CD4-positive, alpha-beta T cell treated with Interleukin-1 beta for 1 hour (primary cell): ENCODE data around the gene BCL10.

ENCODE experiments used
- DNase-seq, 2 donors: peaks; one replicate each; pipeline ENCODE4 v3.0.0-alpha.2; 2020 to 2022

Gene BCL10

DNA sequence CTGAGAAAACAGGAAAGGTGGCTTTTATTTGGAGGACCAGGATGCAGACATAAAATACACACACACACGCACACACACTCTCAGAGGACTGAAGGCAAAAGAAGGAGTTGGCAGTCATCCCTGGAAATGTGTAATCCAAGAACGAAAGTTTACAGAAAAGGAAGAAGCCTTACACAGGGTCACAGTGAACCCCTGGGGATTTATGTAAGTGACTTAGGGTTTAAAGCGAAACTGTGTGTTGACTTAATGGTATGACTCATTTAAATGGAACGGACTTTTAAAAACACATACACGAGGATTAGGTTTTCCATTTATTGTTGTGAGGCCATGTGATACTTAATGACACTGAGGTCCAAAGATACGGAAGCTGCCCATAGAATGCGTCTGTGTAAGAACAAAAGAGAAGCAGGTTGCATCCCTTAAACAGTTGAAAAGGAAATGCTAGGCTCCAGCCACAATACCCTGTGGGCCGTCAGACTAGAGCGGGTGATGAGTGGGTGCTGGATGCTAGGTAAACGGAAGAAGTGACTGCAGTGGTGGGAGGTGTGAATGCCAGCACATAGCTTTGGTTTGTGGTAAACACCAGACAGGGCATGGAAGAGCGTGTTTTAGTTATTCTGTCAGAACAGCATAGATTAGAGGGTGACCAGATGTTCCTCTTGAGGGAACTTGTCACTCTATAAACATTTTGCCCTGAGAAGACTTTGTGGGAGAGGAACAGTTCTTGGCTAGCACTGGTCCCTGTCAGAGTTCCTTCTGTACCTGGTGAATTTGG is 21.6 kb upstream of the BCL10 start:
- peak; percentile 50 to 56 for DNase-seq

DNA sequence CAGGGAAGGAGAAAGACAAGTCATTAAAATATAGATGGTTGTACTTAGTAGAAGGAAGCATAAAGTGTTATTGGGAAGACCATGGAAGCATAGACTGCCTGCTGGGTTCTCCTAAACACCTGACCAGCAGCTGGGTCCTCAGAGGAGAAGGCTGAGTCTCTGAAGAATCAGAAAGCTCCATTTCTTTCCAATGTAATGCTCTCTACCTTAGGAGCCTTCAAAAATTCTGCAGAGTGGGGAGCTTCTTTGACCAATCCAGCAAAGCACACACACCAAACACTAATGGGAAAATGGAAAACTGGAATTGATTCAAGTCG is 21.1 kb upstream of the BCL10 start:
- no peak for DNase-seq

DNA sequence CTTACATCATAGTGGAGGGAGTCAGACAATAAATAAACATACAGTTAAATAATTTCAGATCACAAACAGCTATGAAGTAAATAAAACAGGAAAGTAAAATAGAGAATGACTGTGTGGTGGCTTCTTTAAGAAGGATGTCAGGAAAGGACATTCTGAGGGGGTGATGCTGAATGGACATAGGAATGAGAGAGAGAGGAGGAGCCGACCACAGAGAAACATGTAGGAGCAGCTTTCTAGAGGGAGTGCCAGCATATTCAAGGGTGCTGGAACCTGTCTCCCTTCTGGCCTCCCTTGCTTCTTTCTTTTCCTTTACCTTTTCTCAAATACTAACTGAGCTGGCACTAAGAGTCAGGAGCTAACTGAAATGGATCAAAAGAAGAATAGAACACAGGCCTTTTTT is 20.5 kb upstream of the BCL10 start:
- DNase-seq, result no peak

DNA sequence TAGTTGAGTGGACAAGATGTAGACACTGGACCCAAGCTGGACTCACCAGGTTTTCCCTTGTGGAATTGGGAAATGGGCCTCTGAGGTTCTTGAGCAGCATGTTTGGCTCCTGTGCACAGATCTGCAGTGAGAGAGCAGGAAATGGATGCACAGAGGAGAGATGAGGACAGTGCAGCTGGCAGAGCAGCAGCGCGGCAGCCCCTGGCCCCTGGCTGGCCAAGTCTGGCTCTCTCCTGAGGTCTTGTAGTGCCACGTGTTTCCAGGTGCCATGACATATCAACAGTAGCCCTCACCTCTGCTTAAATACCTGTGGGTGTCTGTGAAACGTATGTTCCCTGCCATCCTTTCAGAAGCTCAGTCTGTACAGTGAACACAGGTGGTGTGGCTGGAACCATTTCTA is 19.2 kb upstream of the BCL10 start:
- DNase-seq, result no peak

- no peak for DNase-seq
These were observed 18.6 kb upstream of the BCL10 start for GRCh38 chr1:85295006-85295431.

- DNase-seq, result no peak
These were observed 14.4 kb upstream of the BCL10 start for GRCh38 chr1:85290826-85291225.

DNA sequence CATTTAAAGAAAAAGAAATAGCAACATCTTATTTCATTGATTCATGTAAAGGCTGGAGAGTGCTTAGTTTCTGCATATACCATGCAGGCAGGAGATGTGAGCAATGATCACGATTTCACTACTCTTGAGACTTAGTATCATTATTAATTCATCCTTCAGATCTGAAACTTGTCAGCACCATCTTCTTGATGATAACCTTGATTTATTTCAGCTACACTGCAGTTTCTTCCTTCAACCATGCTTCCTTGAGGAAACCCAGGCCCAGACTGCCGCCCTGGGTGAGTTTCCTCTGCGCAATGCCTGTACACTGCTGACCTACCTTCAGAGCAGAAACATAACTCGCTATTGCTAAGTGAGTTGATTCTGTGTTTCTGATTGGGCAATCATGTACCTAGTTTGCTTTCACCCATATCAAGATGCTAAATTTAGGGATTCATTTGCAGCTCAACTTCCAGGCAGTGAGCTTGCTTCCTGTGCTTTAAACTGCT is 13.5 kb upstream of the BCL10 start:
- DNase-seq, result no peak

DNA sequence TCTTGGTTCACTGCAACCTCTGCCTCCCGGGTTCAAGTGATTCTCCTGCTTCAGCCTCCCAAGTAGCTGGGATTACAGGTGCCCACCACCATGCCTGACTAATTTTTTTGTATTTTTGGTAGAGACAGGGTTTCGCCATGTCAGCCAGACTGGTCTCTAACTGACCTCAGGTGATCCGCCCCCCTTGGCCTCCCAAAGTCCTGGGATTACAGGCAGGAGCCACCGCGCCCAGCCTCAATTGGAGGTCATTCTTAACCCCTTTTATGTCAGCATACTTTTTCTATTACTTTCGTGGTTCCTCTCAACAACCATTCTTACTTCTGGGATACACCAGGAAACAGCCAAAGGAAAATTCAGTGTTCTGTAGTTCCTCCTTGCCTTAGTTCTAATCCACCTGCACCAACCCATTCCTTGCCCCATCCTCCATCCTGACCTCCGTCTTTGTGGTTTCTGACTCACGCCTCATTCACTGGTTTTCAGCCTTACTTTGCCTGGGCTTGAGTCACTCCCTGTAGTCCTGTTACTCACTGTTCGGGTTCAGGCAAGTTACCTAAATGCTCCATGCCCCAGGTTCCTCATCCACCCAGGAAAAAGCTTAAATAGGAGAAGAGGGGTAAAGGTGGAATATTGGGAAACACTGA is 12.9 kb upstream of the BCL10 start:
- DNase-seq, result no peak

GRCh38 chr1:85284202-85284601 is 7.8 kb upstream of the BCL10 start:
- DNase-seq, result no peak

GRCh38 chr1:85283475-85284199 is 7.2 kb upstream of the BCL10 start:
- DNase-seq, result no peak

DNA sequence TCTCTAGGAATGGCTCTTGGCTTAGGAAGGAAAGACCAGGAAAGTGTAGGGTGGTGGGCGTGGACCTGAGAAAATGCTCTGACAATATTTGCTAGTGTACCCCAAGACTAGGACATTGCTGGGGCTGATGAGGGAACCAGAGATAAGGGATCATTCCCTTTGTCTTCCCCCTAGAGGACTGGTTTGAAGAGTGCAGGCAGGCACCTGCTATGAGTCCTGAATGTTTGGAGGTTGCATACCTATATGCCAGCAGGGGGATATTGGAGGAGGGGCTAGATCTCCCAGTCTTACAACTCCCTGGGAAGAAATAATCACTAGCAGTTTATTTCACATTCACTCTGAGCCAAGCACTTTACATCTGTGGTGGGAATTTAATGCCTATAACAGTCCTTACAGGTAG is 6.0 kb upstream of the BCL10 start:
- no peak for DNase-seq

DNA sequence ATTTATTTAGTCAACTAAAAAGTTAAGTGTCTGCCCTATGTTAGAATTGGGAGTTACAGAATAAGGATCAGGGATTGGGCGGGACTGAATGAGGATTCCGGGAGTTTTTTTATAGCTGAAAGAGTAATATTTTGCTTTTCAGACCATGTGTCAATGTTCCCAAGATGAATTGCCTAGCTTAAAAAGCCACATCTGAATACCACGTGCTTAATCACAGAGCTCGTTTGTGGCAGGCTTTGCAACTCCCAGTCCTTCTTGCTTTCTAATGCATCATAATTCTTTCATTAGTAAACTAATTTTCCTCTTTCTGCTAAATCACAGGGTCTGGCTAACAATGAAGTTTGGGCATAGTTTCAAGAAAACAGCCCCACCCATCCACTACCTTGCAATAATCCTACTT is 4.2 kb upstream of the BCL10 start:
- no peak for DNase-seq

- DNase-seq, result no peak
These were observed 3.1 kb upstream of the BCL10 start for GRCh38 chr1:85279458-85280080.

GRCh38 chr1:85278853-85279314 is 2.5 kb upstream of the BCL10 start:
- peak; percentile 44 to 61 for DNase-seq

GRCh38 chr1:85277802-85278201 is 1.4 kb upstream of the BCL10 start:
- DNase-seq, result no peak

DNA sequence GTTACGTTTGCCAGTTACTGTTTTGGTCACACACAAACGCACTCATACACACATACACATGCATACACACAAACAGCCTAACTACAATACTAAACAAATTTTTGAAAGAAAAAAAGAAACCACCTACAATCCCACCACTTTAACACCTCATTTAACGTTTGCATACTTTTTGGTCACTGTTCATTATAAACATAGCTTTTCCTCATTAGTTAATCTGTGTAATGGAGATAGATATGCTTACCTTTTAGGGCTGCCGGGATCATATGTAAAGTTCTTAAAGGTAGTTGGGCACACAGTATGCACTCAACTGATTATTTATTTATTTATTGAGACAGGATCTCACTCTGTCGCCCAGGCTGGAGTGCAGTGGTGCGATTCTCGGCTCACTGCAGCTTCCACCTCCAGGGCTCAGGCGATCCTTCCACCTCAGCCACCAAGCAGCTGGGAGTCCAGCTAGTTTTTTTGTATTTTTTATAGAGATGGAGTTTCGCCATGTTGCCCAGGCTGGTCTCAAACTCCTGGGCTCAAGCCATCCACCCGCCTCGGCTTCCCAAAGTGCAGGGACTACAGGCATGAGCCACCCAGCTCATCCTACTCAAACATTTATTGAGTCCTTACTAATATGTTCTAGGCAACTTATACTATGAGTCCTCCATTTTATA is 677 bp upstream of the BCL10 start:
- no peak for DNase-seq

GRCh38 chr1:85275701-85276214 is 674 bp downstream of the BCL10 start:
- DNase-seq, result peak; percentile 57 to 61

GRCh38 chr1:85274969-85275453 is 1.4 kb downstream of the BCL10 start:
- DNase-seq, result no peak

GRCh38 chr1:85273397-85273796 is 3.0 kb downstream of the BCL10 start:
- DNase-seq, result no peak

DNA sequence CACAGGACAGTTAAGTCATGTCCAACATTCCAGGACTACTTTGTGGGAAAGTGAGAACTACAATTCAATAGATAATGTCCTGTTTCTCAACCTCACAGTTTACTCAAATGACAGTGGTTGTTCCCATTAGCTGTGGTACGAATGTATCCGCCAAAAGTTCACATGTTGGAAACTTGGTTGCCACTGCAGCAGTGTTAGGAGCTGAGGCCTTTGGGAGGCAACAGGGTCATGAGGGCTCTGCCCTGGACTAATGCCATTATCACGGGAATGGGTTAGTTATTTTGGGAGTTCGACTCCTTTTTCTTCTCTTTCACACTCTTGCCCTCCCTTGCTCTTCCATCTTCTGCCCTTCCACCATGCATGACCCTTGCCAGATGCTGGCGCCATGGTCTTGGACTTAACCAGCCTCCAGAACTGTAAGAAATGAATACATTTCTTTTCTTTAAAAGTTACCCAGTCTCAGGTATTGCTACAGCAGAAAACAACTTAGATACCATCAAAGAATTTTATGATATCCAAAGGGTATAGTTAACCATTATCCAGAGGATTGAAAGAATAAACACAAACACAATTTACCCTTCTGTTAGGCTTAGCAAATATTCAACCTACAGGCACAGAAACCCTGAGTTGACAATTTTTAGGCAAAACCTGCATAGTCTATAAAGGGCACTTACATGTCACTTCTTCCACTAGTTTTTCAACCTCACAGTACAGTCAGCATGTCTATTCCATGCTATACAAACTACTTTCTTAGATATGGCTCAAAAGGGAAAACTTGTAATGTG is 7.4 kb downstream of the BCL10 start:
- no peak for DNase-seq

- DNase-seq, result no peak
These were observed 9.1 kb downstream of the BCL10 start for GRCh38 chr1:85267313-85267712.

DNA sequence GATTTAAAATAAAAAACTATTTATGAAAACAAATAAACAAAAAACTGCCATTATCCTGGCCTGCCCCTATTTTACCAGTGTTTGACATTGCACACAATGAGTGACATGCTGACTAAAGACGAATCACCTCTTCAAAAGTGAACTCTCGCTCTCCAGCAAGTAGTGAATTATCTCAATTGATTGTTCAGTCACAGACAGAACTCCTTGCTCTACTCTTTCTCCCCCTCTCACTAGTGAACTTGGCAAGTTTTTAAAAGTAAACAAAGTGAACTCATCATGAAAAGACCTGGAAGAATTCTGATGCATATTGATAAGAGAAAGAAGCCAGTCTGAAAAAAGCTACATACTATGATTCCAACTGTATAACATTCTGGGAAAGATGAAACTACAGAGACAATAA is 12.3 kb downstream of the BCL10 start:
- no peak for DNase-seq
